GM21447 (cell line): ENCODE measurements around the gene PBX2.
A peak's percentile ranks its signal among the peaks of the same experiment; 100 is the strongest.
"Not testable (repeated sequence)": the region's sequence is repeated elsewhere in the genome, so short reads cannot be mapped to it uniquely, and the experiment has no call there.

Experiments used
- ATAC-seq: cut with Tn5 transposase; IDR thresholded peaks from one replicate; pipeline ENCODE4 v1.9.1; 2021; ENCODE audit not compliant: unreplicated experiment

Gene PBX2

DNA sequence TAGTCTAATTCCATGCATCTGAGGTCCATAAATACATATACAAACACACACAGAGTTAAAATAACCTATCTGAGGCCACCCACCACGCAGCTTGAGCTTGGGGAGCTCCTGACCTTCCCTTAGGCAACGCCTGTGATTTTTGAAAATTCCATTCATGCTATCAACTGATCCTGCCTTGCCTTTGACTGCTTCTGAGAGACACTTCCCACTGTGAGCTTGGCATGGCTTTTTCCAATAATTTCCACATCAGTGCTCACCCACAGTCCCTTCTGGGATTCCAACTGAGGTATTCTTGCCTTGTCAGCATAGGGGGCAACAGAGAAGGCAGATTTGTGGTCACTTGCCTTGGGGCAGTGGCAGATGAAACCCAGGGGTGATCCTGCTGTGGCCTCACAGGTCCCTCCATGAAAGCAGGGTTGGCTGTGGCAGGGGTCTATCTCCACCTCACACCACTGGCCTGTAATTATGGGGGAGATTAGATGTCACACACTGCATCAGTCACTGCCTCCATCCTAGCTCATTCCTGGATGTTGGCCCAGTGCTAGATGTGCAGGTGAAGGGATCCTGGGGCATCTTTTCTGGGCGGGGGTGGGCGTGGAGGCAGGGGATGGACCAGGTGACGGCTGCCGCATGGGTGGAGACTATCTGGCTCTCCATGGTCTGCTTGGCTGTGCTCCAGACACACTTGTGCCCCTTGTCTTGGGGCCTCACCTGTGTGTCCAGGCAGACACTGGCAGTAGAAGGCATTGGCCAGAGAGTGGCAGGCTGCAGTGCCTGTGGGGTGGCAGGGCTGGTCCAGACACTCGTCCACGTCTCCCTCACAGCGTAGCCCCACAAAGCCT, 13.6 kb upstream of the PBX2 start:
- ATAC-seq: no peak

GRCh38 chr6:32202186-32202585, 12.2 kb upstream of the PBX2 start:
- ATAC-seq: no peak

GRCh38 chr6:32200711-32201475, 10.9 kb upstream of the PBX2 start:
- no peak for ATAC-seq

- ATAC-seq: no peak
These were observed 8.9 kb upstream of the PBX2 start for GRCh38 chr6:32198866-32199265.

GRCh38 chr6:32198345-32198696, 8.3 kb upstream of the PBX2 start:
- ATAC-seq: no peak

DNA sequence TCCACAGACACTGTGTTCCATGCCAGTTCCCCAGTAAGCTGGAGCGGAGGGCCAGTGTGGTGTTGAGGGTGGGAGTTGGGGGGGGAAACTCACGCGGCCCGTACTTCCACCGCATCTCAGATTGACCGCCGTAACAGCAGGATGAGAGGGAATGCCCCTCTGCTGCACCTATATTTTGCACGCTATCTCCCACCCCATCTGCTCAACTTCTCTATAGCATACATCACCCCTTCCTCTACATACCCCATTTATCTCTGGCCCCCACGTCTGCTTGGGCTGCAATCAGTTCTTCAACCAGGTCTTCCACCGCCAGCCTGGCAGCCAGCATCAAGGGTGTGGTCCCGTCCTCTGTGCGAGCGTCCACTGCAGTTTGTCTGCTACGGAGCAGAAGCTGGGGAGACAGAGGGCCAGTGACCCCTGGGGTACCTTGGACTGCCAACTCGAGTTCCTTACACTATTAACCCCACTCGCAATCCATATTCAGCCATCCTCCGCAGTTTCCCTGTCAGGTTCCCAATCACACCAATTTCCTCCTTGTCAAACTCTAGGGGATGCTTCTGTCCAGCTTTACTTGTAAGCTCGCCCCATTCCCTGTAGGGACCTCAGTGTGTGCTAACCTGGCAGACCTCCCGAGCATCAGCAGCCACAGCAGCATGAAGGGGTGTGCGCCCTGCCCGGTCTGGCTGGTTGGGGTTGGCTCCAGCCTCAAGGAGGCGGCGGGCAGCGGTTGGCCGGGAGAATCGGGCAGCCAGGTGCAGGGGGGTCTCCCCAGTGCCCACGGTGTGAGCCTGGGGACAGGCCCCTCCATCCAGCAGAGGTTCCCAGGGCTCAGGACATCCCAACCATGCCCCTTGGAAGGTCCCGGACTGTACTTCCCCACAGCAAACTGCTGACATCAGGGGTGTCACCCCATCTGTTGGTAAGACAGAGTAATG, 6.9 kb upstream of the PBX2 start:
- ATAC-seq: no peak

DNA sequence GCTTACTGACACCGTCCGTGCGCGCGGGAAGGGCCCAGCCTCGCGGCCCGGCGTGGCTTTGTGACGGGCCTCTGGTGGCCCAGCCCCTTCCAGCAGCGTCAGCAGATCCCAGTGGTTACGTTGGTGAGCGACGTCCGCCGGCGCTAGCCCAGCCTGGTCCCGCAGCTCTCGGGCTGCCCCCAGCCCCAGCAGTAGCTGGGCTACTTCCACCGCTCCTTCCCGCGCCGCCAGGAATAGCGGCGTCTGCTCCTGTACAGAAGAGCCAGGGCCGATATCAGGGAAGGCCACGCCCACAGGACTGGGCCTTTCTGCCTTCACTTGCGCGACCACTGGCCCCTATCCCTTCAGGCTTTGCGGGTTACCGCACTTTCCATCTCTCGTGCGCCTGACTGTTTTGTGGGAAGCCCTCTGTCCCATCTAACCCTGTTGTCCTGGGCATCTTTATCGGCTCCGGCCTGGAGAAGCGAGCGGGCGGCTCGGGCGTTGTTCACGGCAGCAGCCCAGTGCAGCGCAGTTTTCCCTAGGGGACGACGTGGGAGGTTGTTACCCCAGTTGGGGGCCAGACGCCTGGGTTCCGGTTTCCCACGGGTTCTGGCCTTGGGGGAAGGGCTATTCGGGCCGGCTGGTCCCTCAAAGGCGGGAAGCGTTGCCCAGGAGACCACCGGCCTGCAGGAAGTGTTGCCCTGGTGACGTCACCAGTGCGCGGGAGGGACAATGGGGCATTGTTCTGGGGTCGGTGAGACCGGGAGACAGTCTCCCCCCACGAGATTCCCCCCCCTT, 6.1 kb upstream of the PBX2 start:
- peak; percentile 65 for ATAC-seq

DNA sequence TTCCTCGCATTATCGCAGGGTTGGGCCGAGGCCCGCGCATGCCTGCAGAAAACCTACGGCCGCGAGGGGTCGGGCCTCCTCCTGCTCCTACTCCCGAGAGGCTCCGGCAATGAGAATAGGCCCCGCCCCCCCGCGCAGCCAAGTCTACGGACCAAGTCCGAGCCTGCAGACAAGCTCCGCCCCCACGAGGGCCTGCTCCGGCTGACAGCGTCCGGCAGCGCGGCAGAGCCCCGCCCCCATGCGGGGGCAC, 5.6 kb upstream of the PBX2 start:
- peak; percentile 67 for ATAC-seq

GRCh38 chr6:32194825-32195651, 5.0 kb upstream of the PBX2 start:
- ATAC-seq: no peak

- ATAC-seq: no peak
These were observed 4.4 kb upstream of the PBX2 start for GRCh38 chr6:32194388-32194787.

GRCh38 chr6:32193096-32193495, 3.1 kb upstream of the PBX2 start:
- not testable (repeated sequence) for ATAC-seq

GRCh38 chr6:32192608-32193039, 2.6 kb upstream of the PBX2 start, which contains the start of gene GPSM3:
Gene GPSM3, minus strand, starts transcription at chr6:32192643. Its CDS starts 130 bp downstream, at chr6:32192513.
- ATAC-seq: no peak

GRCh38 chr6:32191696-32192607, 1.9 kb upstream of the PBX2 start:
- ATAC-seq: no peak

DNA sequence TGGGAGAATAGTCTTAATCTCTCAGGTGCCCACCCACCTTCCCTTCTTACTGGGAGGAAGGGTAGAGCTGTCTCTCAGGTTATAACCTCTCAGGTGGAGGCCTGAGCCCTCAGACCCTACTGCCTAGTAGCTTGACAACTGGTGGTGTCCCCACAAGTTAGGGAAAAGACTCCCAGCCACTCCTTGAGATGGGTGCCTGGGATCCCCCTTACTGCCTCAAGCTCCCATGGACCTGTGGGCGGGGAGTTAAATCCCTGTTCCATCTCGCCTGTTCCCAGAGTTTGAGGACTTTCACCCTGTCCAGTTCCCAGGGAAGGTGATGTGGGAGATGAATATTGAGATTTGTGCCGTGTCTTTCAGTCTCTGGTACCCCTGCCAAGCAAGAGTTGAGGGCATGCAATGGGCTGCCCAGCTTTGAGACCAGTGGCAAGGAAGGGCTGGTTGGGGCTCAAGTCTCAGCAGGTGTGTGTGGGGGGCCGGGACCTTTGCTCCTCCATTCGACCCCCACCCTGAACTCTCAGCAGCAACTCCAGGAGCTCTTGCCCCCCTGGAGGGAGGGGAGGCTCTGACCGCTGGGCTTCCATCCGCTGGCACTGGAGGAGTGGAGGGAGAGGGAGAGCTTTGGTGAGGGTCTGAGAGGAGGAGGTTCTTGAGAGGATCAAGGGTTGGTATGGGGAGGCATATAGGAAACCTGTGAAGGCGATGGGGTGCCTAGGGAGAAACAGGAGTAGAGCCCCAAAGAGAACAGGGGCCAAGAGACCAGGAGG, 1.1 kb upstream of the PBX2 start:
- ATAC-seq: no peak

- no peak for ATAC-seq
These were observed 304 bp downstream of the PBX2 start for GRCh38 chr6:32189742-32190053.

GRCh38 chr6:32189069-32189741, 797 bp downstream of the PBX2 start:
- no peak for ATAC-seq

DNA sequence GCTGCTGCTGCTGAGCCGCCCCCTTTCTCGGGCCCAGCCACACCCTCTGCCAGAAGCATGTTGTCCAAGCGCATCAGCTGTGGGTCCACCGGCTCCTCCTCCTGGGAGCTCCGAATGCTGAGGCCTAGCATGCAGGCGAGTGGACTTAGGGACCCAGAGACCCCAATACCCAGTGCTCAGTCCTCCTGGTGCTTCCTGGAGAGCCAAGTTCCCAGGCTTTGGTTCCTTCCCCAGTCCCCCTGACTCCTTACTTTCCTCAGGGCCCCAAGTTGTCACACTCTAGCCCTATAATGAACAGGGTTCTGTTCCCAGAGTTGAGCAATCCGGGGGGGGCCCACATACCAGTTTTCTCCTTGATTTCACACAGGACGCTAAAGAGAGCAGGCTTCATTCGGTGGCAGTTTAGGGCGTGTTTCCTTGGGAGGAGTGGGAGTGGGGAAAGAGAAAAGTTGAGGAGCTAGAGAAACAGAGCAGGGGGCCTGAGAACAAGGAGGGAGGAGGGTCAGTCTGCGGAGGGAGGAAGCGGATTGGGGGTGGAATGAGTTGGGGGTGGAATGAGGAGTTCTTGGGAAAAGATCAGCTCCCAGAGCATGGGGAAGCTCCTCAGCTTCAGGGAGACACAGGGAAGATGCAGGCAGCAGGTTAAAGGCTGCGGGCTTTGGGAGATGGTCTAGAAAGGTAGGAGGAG, 1.5 kb downstream of the PBX2 start:
- no peak for ATAC-seq
